Activated CD4-positive, alpha-beta T cell treated with anti-CD3 and anti-CD28 coated beads, Interleukin-2, amount 10 ng/mL, durations not matched to agents 24 days and 14 days (primary cell): ENCODE results near the gene KCNE1. TPM values are rescaled to one million over a fixed set of nuclear protein-coding genes. Genes with fewer than 3 reads are reported as not detected.
A peak's percentile ranks its signal among the peaks of the same experiment; 100 is the strongest.

Source experiments
- DNase-seq: peaks from one replicate; pipeline ENCODE4 v3.0.0; 2022
- H3K27ac Mint-ChIP-seq: one replicate; pipeline ENCODE4 v1.8.0; 2022; ENCODE audit warnings: mild to moderate bottlenecking, mixed read lengths
- H3K27me3 Mint-ChIP-seq: one replicate; pipeline ENCODE4 v1.8.0; 2022; ENCODE audit warnings: mixed read lengths
- H3K36me3 Mint-ChIP-seq: one replicate; pipeline ENCODE4 v1.8.0; 2022; ENCODE audit warnings: low read depth, mild to moderate bottlenecking, mixed read lengths
- H3K4me1 Mint-ChIP-seq: one replicate; pipeline ENCODE4 v1.8.0; 2021; ENCODE audit warnings: mixed read lengths
- H3K4me3 Mint-ChIP-seq: one replicate; pipeline ENCODE4 v1.8.0; 2022; ENCODE audit warnings: mild to moderate bottlenecking, moderate library complexity, mixed read lengths
- H3K9me3 Mint-ChIP-seq: one replicate; pipeline ENCODE4 v1.8.0; 2021; ENCODE audit warnings: mixed read lengths
- intact Hi-C: fragments of 100-400 bp; cut with micrococcal nuclease; formaldehyde crosslinking; loops from one replicate; pipeline ENCODE4 v1.15.1; 2023
- total RNA-seq: library from RNA; stranded (reverse); gene quantifications from 2 replicates; pipeline ENCODE4 v1.2.3, GENCODE V29; 2022

The KCNE1 gene
- total RNA-seq, 1 donor from 2014 or later = not detected

GRCh38 chr21:34546542-34546941, 34.5 kb upstream of the KCNE1 start:
- intact Hi-C loops = loop anchor here (2.0 kb wide), 1 partner anchor 20 kb away; no protein-coding TSS in a partner anchor
- Mint-ChIP-seq H3K27me3 (no peaks in the 10 kb centered on the region), H3K36me3 (no peaks in the 10 kb centered on the region), H3K9me3 (peaks cover 6% of the 10 kb centered on the region), H3K4me3 (no peak overlapping the region), H3K27ac (peak overlapping the region; percentile 11), H3K4me1 (peaks cover 18% of the 10 kb centered on the region)
- no peak for DNase-seq

- H3K4me1 Mint-ChIP-seq = peaks cover 18% of the 10 kb centered on the region
- H3K4me3 Mint-ChIP-seq = peak overlapping the region; percentile 24
- intact Hi-C loops = no loop called here
- no peaks in the 10 kb centered on the region for H3K36me3 Mint-ChIP-seq
- no peak for DNase-seq
- H3K27ac Mint-ChIP-seq = peak overlapping the region; percentile 73
- no peaks in the 10 kb centered on the region for H3K27me3 Mint-ChIP-seq
- H3K9me3 Mint-ChIP-seq = peaks cover 3% of the 10 kb centered on the region
Measured at GRCh38 chr21:34545079-34545884, 33.3 kb upstream of the KCNE1 start.

GRCh38 chr21:34544032-34544496, 32.1 kb upstream of the KCNE1 start:
- H3K27me3 Mint-ChIP-seq = no peaks in the 10 kb centered on the region
- no peak overlapping the region for H3K4me3 Mint-ChIP-seq
- peak overlapping the region; percentile 30 for H3K27ac Mint-ChIP-seq
- H3K4me1 Mint-ChIP-seq = peaks cover 17% of the 10 kb centered on the region
- DNase-seq = peak; percentile 77
- H3K36me3 Mint-ChIP-seq = no peaks in the 10 kb centered on the region
- no peaks in the 10 kb centered on the region for H3K9me3 Mint-ChIP-seq
- intact Hi-C loops = no loop called here

- no peak overlapping the region for H3K27ac Mint-ChIP-seq
Measured at GRCh38 chr21:34543017-34543416, 31.0 kb upstream of the KCNE1 start.

GRCh38 chr21:34540206-34540605, 28.2 kb upstream of the KCNE1 start:
- Mint-ChIP-seq H3K4me1 (peaks cover 5% of the 10 kb centered on the region), H3K27ac (no peak overlapping the region), H3K27me3 (no peaks in the 10 kb centered on the region), H3K36me3 (no peaks in the 10 kb centered on the region), H3K9me3 (no peaks in the 10 kb centered on the region), H3K4me3 (no peak overlapping the region)
- intact Hi-C loops = no loop called here
- no peak for DNase-seq

More at GRCh38 chr21:34543017-34543416, 31.0 kb upstream of the KCNE1 start:
- Mint-ChIP-seq H3K4me1 (peaks cover 16% of the 10 kb centered on the region), H3K27me3 (no peaks in the 10 kb centered on the region), H3K9me3 (no peaks in the 10 kb centered on the region), H3K36me3 (no peaks in the 10 kb centered on the region), H3K4me3 (no peak overlapping the region)
- intact Hi-C loops = no loop called here
- no peak for DNase-seq

GRCh38 chr21:34537838-34538237, 25.8 kb upstream of the KCNE1 start:
- Mint-ChIP-seq H3K36me3 (no peaks in the 10 kb centered on the region), H3K27ac (peak overlapping the region; percentile 16), H3K4me3 (no peak overlapping the region), H3K9me3 (no peaks in the 10 kb centered on the region), H3K4me1 (peaks cover 3% of the 10 kb centered on the region), H3K27me3 (no peaks in the 10 kb centered on the region)
- intact Hi-C loops = no loop called here
- DNase-seq = no peak

GRCh38 chr21:34536820-34537219, 24.8 kb upstream of the KCNE1 start:
- H3K27ac Mint-ChIP-seq = no peak overlapping the region
- DNase-seq = no peak
- intact Hi-C loops = no loop called here

GRCh38 chr21:34536311-34536710, 24.3 kb upstream of the KCNE1 start:
- Mint-ChIP-seq H3K4me1 (peaks cover 3% of the 10 kb centered on the region), H3K36me3 (no peaks in the 10 kb centered on the region), H3K9me3 (peaks cover 2% of the 10 kb centered on the region), H3K4me3 (no peak overlapping the region), H3K27ac (no peak overlapping the region), H3K27me3 (no peaks in the 10 kb centered on the region)
- no peak for DNase-seq
- intact Hi-C loops = no loop called here

More at GRCh38 chr21:34536820-34537219, 24.8 kb upstream of the KCNE1 start:
- H3K9me3 Mint-ChIP-seq = no peaks in the 10 kb centered on the region
- H3K4me1 Mint-ChIP-seq = peaks cover 3% of the 10 kb centered on the region
- no peak overlapping the region for H3K4me3 Mint-ChIP-seq
- H3K27me3 Mint-ChIP-seq = no peaks in the 10 kb centered on the region
- no peaks in the 10 kb centered on the region for H3K36me3 Mint-ChIP-seq

- peaks cover 7% of the 10 kb centered on the region for H3K9me3 Mint-ChIP-seq
- peaks cover 3% of the 10 kb centered on the region for H3K4me1 Mint-ChIP-seq
- H3K4me3 Mint-ChIP-seq = no peak overlapping the region
- intact Hi-C loops = no loop called here
- H3K27me3 Mint-ChIP-seq = no peaks in the 10 kb centered on the region
- H3K36me3 Mint-ChIP-seq = no peaks in the 10 kb centered on the region
- H3K27ac Mint-ChIP-seq = no peak overlapping the region
- DNase-seq = no peak
Measured at GRCh38 chr21:34535886-34536285, 23.9 kb upstream of the KCNE1 start.

- intact Hi-C loops = no loop called here
- Mint-ChIP-seq H3K9me3 (peaks cover 8% of the 10 kb centered on the region), H3K4me1 (peaks cover 3% of the 10 kb centered on the region), H3K27me3 (no peaks in the 10 kb centered on the region), H3K4me3 (no peak overlapping the region), H3K36me3 (no peaks in the 10 kb centered on the region), H3K27ac (peak overlapping the region; percentile 42)
- DNase-seq = no peak
Measured at GRCh38 chr21:34534522-34534921, 22.5 kb upstream of the KCNE1 start.

GRCh38 chr21:34533938-34534337, 21.9 kb upstream of the KCNE1 start:
- Mint-ChIP-seq H3K9me3 (peaks cover 8% of the 10 kb centered on the region), H3K27ac (peak overlapping the region; percentile 42), H3K36me3 (no peaks in the 10 kb centered on the region), H3K4me3 (no peak overlapping the region), H3K4me1 (peaks cover 3% of the 10 kb centered on the region), H3K27me3 (no peaks in the 10 kb centered on the region)
- intact Hi-C loops = no loop called here
- no peak for DNase-seq

GRCh38 chr21:34531399-34531798, 19.4 kb upstream of the KCNE1 start:
- no peak for DNase-seq
- intact Hi-C loops = no loop called here
- Mint-ChIP-seq H3K27ac (peak overlapping the region; percentile 48), H3K27me3 (no peaks in the 10 kb centered on the region), H3K9me3 (peaks cover 8% of the 10 kb centered on the region), H3K4me1 (peaks cover 14% of the 10 kb centered on the region), H3K36me3 (no peaks in the 10 kb centered on the region), H3K4me3 (no peak overlapping the region)

- H3K27ac Mint-ChIP-seq = no peak overlapping the region
- no peak for DNase-seq
- H3K36me3 Mint-ChIP-seq = no peaks in the 10 kb centered on the region
- H3K27me3 Mint-ChIP-seq = no peaks in the 10 kb centered on the region
- peaks cover 18% of the 10 kb centered on the region for H3K4me1 Mint-ChIP-seq
- H3K4me3 Mint-ChIP-seq = no peak overlapping the region
- intact Hi-C loops = no loop called here
- peaks cover 8% of the 10 kb centered on the region for H3K9me3 Mint-ChIP-seq
Measured at GRCh38 chr21:34530261-34530660, 18.3 kb upstream of the KCNE1 start.

GRCh38 chr21:34528131-34528561, 16.1 kb upstream of the KCNE1 start:
- H3K9me3 Mint-ChIP-seq = peaks cover 8% of the 10 kb centered on the region
- H3K27ac Mint-ChIP-seq = no peak overlapping the region
- DNase-seq = no peak
- peaks cover 2% of the 10 kb centered on the region for H3K36me3 Mint-ChIP-seq
- no peaks in the 10 kb centered on the region for H3K27me3 Mint-ChIP-seq
- intact Hi-C loops = loop anchor here (5.0 kb wide), 1 partner anchor 114 kb away; no protein-coding TSS in a partner anchor
- H3K4me3 Mint-ChIP-seq = no peak overlapping the region
- peaks cover 24% of the 10 kb centered on the region for H3K4me1 Mint-ChIP-seq
